ENCODE results near the gene CCL2.

CCL2 gene

DNA sequence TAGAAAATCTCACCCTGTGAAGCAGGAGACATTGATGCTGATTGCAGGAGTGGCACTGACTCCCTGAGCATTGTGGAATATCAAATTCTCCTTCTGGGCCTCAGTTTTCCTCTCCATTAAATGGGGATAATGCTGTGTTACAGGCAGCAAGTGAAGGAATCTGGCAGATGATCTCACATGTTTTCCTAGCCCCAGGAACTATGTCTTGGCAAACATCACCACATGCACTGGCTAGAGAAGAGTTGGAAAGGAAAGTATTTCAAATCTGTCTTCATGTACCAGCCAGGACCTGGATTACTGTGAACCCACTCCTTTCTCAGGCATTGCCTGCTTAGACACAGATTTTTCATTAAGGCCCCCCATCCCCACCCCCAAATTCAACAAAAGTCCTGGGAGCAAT is 50.5 kb downstream of the CCL2 start:
- no peak for DNase-seq (ENCODE audit: low read depth)
- H3K4me3 ChIP-seq (ENCODE audit: low read depth, low read length): no peak overlapping the region

DNA sequence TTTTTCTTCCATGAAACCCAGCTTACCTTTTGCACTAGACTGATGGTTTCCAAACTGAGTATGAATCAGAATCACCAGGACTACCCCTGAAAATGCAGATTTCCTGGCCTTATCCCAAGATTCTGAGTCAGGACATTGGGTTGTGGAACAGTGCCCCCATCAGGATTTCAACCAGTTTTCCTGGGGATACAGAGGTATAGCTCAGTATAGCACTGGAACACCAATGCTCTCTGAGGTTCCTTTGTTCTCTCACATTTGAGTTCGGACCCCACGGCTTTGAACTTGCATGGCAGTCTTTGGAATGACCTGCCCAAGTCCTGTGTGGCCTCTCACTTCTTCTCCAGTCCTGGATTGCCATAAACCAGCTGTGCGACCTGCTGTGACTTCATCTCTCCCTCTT is 51.4 kb downstream of the CCL2 start:
- H3K4me3 ChIP-seq (ENCODE audit: low read depth, low read length): no peak overlapping the region
- DNase-seq (ENCODE audit: low read depth): peak; percentile 24

Data from skeletal muscle cell (primary cell).